Uterus (tissue), 2 donors: ENCODE results near the gene MAOA.

Source experiments
- POLR2A ChIP-seq, 2 donors: fragments of 450-650 bp; IDR thresholded peaks; one replicate each; pipeline ENCODE4 v1.6.1; 2016; ENCODE audit warnings: antibody characterized with exemption in 2 of 2, mild to moderate bottlenecking in 1 of 2, moderate library complexity in 1 of 2
- TF ChIP-seq, protein P1 (sequence below), 4 experiments: fragments of 200-600 bp in 2 of 4; fragments of 450-650 bp in 2 of 4; sonication (generic) in 2 of 4; IDR thresholded peaks; one replicate each; pipeline ENCODE4 v1.5.1; 2016 to 2019; ENCODE audit warnings: antibody characterized with exemption in 4 of 4, mild to moderate bottlenecking in 2 of 4, moderate library complexity in 1 of 4

DNA sequence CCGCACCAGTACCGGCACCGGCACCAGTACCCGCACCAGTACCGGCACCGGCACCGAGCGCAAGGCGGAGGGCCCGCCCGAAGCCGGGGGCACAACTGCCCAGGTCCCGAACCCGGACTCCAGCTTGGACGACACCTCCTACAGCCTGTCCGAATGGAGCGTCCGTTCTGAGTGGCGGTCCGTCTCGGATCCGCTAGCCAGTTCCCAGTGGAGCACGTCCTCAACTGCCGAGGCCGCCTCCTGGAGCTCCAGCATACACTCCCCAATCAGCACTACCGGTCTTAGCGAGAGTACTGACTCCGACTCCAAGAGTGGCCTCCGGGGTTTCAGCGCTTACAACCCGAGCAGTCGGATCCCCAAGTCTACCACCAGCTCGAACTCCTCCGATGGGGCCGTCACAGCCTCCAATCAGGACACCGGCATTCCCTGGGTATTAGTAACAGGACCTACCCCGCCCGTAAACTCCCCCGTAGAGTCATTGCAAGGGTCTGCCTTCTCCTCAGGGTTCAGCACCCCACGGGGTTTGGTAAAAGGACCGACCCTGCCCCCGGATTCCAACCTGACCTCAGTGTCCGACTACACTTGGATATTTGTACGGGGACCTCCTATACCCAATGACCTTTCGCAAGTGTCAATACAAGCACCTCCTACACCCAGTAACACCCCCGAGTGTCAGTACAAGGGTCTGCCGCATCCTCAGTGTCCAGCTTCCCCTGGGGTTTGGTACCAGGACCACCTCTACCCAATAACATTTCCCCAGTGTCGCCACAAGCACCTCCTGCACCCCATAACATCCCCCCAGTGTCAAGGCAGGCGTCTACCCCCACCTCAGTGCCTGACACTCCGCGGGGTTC lies 721 bp upstream of the MAOA start:
- TF ChIP-seq, protein P1, sequence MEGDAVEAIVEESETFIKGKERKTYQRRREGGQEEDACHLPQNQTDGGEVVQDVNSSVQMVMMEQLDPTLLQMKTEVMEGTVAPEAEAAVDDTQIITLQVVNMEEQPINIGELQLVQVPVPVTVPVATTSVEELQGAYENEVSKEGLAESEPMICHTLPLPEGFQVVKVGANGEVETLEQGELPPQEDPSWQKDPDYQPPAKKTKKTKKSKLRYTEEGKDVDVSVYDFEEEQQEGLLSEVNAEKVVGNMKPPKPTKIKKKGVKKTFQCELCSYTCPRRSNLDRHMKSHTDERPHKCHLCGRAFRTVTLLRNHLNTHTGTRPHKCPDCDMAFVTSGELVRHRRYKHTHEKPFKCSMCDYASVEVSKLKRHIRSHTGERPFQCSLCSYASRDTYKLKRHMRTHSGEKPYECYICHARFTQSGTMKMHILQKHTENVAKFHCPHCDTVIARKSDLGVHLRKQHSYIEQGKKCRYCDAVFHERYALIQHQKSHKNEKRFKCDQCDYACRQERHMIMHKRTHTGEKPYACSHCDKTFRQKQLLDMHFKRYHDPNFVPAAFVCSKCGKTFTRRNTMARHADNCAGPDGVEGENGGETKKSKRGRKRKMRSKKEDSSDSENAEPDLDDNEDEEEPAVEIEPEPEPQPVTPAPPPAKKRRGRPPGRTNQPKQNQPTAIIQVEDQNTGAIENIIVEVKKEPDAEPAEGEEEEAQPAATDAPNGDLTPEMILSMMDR (IDR thresholded peaks at IDR 0.05) = no peak
- no peak for TF ChIP-seq POLR2A (IDR thresholded peaks at IDR 0.05)
